ENCODE data around the gene POU2AF1. TPM values are rescaled to one million over a fixed set of nuclear protein-coding genes. Genes with fewer than 3 reads are reported as not detected.

POU2AF1 gene
- total and polyA plus RNA-seq, 2 of the 13 experiments (the other 11 are each of a cell fraction or from before 2014, with no cell fraction given): 1.9 to 3.6 TPM

DNA sequence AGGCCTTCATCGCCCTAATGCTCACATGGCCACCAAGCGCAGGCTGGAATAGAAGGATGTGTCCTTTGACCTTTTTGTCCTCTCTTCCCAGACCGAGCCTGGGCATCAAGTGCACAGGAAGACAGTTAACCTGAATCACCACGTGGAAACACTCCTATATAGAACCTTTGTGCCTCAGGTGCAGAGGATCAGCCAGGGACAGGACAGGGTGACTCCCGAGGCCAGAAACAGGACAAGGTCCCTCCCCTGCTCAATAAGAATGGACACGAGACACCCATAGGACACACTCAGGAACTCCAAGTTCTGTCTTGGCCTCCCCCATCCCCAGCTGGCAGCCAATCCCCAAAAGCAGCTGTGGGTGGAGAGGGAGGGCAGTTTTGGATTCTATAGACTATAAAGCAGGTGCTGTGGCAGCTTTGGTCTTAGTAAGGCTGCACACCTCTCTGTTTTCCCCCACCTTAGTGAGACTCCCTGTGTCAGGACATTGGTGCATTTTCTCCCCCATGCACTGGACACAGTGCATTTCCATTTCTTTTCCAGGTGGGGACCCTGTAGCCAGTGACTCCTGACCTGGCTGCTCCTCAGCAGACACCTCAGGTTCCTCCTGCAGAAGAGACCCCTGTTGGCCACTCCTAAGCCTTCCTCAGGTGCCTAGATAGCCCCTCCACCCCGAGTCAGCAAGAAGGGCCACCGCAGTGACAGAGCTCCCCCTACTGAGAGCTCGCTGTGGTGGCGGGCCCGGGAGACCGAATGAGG is 43.6 kb upstream of the POU2AF1 start (continued):
- TF ChIP-seq CENPBD1 (CRISPR knock-in tag; IDR thresholded peaks at IDR 0.05; ENCODE audit: borderline replicate concordance, low read depth) (no peak), JUNB (CRISPR knock-in tag; IDR thresholded peaks at IDR 0.05; ENCODE audit: borderline replicate concordance) (no peak), ZNF572 (CRISPR knock-in tag; IDR thresholded peaks at IDR 0.05) (0 out of 2 replicates have a peak, but pooled peaks have one; percentile 62), CHD2 (IDR thresholded peaks at IDR 0.05; ENCODE audit: low read depth, low read length) (no peak), THYN1 (CRISPR knock-in tag; IDR thresholded peaks at IDR 0.05; ENCODE audit: borderline replicate concordance, low read depth) (no peak), BHLHE40 (IDR thresholded peaks at IDR 0.05; ENCODE audit: low read length) (no peak), SAFB2 (CRISPR knock-in tag; IDR thresholded peaks at IDR 0.05; ENCODE audit: borderline replicate concordance, low read depth) (no peak), ZNF770 (CRISPR knock-in tag; IDR thresholded peaks at IDR 0.05) (no peak), ZFP36L2 (CRISPR knock-in tag; IDR thresholded peaks at IDR 0.05) (no peak), ZNF672 (CRISPR knock-in tag; IDR thresholded peaks at IDR 0.05) (no peak), ZNF850 (CRISPR knock-in tag; conservative IDR thresholded peaks at IDR 0.05) (no peak), XRCC5 (optimal IDR thresholded peaks at IDR 0.05; ENCODE audit: low read length) (peak; percentile 70)
- TF ChIP-seq, protein P1, sequence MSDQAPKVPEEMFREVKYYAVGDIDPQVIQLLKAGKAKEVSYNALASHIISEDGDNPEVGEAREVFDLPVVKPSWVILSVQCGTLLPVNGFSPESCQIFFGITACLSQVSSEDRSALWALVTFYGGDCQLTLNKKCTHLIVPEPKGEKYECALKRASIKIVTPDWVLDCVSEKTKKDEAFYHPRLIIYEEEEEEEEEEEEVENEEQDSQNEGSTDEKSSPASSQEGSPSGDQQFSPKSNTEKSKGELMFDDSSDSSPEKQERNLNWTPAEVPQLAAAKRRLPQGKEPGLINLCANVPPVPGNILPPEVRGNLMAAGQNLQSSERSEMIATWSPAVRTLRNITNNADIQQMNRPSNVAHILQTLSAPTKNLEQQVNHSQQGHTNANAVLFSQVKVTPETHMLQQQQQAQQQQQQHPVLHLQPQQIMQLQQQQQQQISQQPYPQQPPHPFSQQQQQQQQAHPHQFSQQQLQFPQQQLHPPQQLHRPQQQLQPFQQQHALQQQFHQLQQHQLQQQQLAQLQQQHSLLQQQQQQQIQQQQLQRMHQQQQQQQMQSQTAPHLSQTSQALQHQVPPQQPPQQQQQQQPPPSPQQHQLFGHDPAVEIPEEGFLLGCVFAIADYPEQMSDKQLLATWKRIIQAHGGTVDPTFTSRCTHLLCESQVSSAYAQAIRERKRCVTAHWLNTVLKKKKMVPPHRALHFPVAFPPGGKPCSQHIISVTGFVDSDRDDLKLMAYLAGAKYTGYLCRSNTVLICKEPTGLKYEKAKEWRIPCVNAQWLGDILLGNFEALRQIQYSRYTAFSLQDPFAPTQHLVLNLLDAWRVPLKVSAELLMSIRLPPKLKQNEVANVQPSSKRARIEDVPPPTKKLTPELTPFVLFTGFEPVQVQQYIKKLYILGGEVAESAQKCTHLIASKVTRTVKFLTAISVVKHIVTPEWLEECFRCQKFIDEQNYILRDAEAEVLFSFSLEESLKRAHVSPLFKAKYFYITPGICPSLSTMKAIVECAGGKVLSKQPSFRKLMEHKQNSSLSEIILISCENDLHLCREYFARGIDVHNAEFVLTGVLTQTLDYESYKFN (CRISPR knock-in tag; conservative IDR thresholded peaks at IDR 0.05): peak; percentile 52
- TF ChIP-seq, protein P2, sequence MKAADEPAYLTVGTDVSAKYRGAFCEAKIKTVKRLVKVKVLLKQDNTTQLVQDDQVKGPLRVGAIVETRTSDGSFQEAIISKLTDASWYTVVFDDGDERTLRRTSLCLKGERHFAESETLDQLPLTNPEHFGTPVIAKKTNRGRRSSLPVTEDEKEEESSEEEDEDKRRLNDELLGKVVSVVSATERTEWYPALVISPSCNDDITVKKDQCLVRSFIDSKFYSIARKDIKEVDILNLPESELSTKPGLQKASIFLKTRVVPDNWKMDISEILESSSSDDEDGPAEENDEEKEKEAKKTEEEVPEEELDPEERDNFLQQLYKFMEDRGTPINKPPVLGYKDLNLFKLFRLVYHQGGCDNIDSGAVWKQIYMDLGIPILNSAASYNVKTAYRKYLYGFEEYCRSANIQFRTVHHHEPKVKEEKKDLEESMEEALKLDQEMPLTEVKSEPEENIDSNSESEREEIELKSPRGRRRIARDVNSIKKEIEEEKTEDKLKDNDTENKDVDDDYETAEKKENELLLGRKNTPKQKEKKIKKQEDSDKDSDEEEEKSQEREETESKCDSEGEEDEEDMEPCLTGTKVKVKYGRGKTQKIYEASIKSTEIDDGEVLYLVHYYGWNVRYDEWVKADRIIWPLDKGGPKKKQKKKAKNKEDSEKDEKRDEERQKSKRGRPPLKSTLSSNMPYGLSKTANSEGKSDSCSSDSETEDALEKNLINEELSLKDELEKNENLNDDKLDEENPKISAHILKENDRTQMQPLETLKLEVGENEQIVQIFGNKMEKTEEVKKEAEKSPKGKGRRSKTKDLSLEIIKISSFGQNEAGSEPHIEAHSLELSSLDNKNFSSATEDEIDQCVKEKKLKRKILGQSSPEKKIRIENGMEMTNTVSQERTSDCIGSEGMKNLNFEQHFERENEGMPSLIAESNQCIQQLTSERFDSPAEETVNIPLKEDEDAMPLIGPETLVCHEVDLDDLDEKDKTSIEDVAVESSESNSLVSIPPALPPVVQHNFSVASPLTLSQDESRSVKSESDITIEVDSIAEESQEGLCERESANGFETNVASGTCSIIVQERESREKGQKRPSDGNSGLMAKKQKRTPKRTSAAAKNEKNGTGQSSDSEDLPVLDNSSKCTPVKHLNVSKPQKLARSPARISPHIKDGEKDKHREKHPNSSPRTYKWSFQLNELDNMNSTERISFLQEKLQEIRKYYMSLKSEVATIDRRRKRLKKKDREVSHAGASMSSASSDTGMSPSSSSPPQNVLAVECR (CRISPR knock-in tag; IDR thresholded peaks at IDR 0.05; ENCODE audit: borderline replicate concordance): peak; percentile 39; the same call in 1 of the 2 replicates
- TF ChIP-seq, protein P3, sequence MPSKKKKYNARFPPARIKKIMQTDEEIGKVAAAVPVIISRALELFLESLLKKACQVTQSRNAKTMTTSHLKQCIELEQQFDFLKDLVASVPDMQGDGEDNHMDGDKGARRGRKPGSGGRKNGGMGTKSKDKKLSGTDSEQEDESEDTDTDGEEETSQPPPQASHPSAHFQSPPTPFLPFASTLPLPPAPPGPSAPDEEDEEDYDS (CRISPR knock-in tag; IDR thresholded peaks at IDR 0.05): no peak; the same call in 1 of the 2 replicates
- TF ChIP-seq, protein P4, sequence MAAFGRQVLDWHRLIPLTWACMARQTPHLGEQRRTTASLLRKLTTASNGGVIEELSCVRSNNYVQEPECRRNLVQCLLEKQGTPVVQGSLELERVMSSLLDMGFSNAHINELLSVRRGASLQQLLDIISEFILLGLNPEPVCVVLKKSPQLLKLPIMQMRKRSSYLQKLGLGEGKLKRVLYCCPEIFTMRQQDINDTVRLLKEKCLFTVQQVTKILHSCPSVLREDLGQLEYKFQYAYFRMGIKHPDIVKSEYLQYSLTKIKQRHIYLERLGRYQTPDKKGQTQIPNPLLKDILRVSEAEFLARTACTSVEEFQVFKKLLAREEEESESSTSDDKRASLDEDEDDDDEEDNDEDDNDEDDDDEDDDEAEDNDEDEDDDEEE (CRISPR knock-in tag; IDR thresholded peaks at IDR 0.05): no peak
